Regular cardiac myocyte (primary cell): ENCODE results near the gene SSBP2. TPM values are rescaled to one million over a fixed set of nuclear protein-coding genes. Genes with fewer than 3 reads are reported as not detected.

Experiments
- total RNA-seq: library from RNA; depleted of rRNA; stranded (reverse); fragments of >200 nt; gene quantifications from 2 replicates; pipeline ENCODE4 v1.2.3, GENCODE V29; 2014

The SSBP2 gene
- 12.1 and 18.9 TPM in 2 replicates for total RNA-seq

GRCh38 chr5:81751009-81751835, at the start of gene SSBP2:
Gene SSBP2, minus strand, starts transcription at chr5:81751097. Its CDS starts 55 bp downstream, at chr5:81751042.

GRCh38 chr5:81393783-81394718, 356.8 kb downstream of the SSBP2 start, which contains the start of gene ACOT12:
Gene ACOT12, minus strand, starts transcription at chr5:81394134. Its CDS starts 20 bp downstream, at chr5:81394114.

Other genes starting within 250 kb of the SSBP2 start
- gene ATG10, start 220.9 kb upstream of the SSBP2 start, total RNA-seq, result 9.3 and 9.8 TPM in 2 replicates